Measurements from ENCODE around the gene TMEM156.
"Not testable (repeated sequence)": the region's sequence is repeated elsewhere in the genome, so short reads cannot be mapped to it uniquely, and the experiment has no call there.

Gene TMEM156

DNA sequence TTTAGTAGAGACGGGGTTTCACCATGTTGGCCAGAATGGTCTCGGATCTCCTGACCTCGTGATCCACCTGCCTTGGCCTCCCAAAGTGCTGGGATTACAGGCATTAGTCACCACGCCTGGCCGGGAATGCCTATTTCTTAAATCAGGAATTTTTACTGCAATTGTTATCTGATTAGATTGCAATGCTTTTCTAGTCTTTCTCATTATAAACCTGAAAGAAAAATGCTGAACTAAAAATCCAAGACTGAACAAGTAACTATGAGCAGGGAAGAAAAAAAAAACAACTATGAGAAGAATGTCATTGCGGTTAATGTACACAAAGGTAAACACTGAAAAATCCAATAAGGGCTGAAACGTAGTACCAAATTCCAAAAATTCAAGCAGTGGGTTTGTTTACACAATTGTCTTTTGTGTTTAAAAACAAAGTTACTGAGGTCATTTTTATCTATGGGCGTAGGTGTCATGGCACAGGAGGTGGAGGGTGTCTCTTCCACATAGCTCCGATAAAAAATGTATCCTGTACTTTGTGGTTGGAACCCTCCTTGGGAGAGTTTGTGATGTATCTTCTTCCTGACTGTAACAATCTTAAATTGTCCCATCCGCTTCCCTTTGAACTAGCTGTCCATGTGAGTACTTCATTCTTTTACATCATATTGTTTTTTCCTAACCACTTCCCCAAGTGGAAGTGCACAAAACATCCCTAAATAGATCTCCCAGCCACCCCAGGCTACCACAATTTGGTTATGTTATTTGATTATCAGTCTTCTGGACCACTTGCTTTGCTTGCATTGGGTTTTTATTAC, 11.1 kb upstream of the TMEM156 start:
- DNase-seq (ENCODE audit: low read depth): no peak

DNA sequence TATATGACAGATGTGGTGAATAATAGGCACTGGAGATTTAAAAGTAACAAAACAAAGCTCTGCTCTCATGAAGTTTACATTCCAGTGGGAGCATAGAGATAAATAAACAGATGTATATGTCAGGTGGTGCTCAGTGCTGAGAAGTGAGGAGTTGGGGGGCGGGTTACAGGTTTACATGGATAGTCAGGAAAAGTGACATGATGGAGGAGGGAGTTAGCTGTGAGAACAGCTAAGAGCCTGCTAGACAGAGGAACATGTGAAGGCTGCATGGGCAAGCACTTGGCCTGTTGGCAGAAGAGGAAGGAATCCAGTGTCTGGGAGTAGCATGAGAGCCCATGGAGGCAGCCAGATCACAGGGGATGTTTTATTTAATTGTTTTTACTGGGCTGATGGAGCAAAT, 10.2 kb upstream of the TMEM156 start:
- DNase-seq (ENCODE audit: low read depth): no peak

DNA sequence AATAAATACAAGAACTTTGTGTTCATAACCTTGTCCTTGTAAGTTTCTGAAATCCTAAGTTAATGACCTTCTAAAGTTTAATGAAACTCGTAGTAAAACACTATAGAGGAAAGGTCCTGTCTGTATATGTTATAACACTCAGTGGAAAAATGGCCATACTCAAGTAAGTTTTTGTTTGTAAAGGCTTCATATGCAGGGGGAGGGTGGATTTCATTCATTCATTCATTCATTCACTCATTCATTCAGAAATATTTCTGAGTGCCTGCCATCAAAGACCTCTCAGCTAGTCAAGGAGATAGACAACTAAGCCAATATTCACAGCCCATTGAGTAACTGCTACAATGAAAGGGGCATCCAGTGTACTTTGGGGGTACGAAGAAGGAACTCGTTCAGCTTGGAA, 6.9 kb upstream of the TMEM156 start:
- no peak for DNase-seq (ENCODE audit: low read depth)

DNA sequence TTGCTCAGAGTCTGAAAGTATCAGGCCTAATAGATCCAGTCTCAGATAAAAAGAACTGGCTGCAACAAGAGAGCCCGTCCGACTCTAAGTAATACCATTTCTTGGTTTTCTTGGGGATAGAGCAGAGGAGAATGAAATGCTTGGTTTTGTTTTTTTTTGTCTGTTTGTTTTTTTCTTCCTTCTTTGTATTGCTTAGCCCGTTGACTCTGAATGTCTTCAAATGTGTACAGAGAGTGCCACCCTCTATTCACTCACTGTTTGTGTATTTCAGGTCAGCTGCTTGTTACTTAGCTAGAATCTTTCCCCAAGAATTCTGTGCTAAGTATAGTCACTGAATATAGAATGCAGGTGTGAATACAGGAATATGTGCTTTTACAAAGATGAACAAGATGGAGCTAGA, 5.7 kb upstream of the TMEM156 start:
- no peak for DNase-seq (ENCODE audit: low read depth)

DNA sequence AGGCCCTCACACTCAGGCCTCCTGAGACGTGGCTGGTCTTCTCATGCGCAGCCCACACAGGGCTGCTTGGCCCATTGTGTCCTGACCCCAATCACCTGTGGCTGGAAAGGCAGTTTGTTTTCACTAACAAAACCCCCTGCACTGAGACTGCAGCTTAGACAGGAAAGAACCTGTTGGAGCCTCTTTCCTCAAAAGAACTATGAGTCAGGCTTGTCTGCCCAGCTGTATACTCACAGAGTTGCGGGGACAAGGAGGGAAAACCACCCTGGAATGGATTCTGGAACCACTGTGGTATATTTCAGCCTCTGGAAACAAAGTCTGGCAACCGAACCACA, 5.2 kb upstream of the TMEM156 start:
- DNase-seq (ENCODE audit: low read depth): no peak

DNA sequence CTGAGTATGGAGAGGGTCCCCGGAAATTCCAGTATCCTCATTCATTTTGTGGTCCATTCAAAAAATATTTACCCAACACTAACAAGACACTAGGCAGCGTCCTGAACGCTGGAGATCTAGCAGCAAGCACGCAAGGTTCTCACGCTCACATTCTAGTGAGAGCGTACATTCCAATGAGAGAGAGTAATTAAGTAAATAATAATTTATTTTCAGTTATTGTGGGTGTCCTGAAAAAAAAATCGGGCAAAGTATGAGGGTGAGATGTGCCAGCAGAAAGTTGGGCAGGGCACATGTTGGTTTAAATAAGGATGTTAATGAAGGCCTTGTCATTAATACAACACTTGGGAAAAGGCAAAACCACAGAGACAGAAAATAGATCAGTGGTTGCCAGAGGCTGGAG, 4.0 kb upstream of the TMEM156 start:
- DNase-seq (ENCODE audit: low read depth): no peak

DNA sequence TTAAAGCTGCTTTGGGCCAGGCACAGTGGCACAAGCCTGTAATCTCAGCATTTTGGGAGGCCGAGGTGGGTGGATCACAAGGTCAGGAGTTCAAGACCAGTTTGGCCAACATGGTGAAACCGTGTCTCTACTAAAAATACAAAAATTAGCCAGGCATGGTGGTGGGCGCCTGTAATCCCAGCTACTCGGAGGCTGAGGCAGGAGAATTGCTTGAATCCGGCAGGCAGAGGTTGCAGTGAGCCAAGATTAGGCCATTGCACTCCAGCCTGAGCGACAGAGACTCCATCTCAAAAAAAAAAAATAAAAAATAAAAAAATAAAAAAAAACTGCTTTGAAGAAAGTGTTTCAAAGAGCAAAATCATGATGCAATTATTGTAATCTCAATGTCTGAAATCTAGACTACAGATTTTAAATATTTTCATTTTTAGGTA, 604 bp downstream of the TMEM156 start:
- DNase-seq (ENCODE audit: low read depth): not testable (repeated sequence)

DNA sequence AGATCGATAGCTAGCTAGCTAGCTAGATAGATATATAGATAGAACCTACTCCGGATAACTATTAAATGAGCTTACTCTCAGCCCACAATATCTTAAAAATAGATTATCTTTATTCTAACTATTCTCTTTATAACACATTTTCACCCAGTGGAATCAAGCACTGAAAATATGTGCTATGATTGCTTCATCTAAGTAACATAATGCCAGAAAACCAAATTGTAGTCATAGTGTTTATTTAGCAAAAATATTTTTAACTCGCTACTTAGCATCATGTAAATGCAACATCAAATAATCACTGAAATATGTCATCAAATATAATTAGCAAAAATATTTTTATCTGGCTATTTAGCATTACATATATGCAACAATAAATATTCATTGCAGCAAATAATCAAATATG, 1.5 kb downstream of the TMEM156 start:
- DNase-seq (ENCODE audit: low read depth): no peak

DNA sequence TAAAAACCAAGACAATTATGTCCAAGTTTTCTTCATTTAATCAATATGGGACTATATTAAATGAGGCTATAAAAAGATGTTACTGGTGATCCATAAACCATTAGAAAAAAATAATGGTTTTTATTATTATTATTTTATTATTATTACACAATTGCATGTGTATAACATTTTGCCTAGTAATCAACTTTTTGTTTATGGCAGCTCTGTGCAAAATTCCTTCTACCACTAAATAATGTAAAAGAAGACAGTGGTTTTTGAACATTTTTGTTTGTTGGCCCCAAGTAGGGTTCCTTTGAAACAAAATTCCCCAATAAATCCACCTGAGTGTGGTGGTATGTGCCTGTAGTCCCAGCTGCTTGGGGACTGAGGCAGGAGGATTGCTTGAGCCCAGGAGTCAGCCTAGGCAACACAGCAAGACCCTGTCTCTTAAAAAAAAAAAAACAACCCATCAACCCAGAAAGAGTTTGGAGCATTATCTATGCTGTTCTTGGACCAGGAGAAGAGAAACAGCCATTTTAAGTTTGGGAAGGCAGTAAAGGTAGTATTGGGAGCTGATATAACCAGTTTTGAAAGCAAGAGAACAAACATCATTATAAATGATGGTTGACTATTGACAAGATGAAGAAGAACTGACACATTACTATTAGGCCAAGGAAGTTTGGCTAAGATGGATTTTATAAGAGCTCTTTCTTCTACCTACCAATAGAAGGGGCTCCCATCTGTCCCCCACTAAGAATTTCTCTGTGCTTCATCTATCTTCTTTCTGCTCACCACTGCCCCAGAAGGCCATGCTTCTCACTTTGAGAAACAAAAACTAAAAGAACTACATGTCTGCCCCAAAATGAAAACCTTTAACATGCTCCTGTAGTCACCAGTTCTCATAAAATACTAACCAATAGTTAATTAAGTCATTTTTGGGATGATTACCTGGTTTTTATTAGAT, 2.2 kb downstream of the TMEM156 start:
- no peak for DNase-seq (ENCODE audit: low read depth)

DNA sequence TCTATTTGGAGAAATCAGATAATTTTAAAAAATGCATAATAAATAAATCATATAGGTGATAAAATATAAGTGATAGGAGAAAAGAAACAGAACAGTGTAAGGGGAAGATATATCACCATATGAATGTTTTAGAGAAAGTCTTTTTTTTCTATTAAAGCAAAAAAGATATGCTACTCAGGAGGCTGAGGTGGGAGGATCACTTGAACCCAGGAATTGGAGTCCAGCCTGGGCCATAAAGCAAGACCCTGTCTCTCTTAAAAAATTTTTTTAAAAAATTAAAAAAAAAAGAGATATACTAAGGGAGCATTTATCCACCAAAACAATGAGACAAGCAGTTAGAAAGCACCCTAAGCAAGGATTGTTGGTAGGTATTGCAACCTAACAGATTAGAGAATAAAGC, 6.1 kb downstream of the TMEM156 start:
- no peak for DNase-seq (ENCODE audit: low read depth)

DNA sequence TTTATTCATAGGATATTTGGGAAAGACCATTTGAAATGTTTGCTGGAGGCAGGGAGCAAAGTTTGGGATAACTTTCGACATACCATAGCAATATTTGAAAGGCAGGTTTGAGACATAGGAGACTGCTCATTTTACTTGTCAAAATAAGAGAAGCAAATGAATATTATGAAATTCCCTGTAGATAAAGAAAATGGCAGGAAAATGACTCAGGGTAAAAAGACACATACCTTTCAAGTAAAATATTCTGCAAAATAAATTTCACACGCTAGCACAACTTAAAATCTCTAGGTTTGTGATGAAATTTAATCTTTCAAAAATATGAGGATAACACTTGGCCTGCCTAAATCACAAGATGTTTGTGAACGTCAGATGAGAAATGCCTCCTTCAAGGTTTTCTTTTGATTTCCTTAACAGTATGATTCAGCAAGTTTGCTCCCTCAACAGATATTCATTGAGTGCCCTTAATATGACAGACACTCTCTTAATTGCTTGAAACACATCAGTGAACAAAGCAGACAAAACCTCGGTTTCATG, 6.6 kb downstream of the TMEM156 start:
- no peak for DNase-seq (ENCODE audit: low read depth)

DNA sequence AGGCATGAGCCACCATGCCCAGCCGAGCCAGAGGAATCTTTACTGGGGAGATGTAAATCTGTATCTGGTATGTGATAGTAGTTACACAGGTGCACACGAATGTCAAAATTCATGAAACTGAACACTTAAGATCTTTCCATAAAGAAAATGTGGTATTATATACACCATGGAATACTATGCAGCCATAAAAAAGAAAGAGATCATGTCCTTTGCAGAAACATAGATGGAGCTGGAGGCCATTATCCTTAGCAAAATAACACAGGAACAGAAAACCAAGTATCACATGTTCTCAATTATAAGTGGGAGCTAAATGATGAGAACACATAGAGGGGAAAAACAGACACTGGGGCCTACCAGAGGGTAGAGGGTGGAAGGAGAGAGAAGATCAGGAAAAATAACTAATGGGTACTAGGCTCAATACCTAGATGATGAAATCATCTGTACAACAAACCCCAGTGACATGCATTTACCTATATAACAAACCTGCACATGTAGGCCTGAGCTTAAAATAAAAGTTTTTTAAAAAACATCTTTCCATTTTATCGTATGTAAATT, 7.8 kb downstream of the TMEM156 start:
- no peak for DNase-seq (ENCODE audit: low read depth)

DNA sequence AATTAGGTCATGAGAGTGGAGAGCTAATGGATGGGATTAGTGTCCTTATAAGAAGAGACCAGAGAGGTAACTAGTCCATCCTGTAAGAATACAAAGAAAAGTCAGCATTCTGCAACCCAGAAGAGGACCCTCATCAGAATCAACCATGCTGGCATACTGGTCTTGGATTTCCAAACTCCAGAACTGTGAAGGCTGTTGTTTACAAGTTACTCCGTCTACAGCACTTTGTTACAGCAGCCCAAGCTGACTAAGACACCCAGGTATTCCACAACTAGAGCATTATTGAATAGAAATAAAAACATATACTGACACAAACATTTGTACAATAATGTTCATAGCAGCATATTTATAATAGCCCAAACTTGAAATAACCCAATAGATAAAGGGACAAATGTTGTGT, 9.2 kb downstream of the TMEM156 start:
- no peak for DNase-seq (ENCODE audit: low read depth)

DNA sequence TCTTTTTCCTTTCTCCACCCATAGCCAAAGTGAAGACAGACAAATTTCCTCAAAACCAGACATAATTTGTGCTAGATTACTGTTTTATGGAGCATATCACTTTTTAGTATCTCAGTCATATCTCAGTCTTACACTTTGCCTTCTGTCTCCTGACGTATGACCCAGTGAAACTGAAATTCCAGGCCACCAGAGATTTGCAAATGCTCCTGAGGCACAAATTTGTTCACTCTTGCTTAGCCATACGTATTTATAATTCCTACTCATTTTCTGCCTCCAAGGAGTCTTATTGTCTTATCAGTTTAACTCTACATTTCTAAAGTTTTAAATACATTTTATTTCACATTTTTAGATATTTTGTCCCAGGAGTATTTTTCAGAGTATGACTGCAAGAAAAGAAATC, 10.0 kb downstream of the TMEM156 start:
- DNase-seq (ENCODE audit: low read depth): no peak

DNA sequence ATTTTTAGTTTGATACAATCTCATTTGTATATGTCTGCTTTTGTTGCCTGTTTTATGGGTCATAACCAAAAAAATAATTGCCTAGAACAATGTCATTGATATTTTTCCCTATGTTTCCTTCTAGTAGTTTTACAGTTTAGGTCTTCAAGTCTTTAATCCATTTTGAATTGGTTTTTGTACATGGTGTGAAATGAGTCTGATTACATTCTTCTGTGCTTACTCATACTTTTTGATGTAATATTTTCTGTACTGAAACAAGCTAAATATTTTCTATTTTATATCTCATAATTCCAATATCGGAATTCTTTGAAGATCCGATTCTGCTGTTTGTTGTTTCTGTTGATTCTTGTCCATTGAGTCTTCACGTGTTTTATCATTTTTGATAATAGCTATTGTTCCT, 10.6 kb downstream of the TMEM156 start:
- DNase-seq (ENCODE audit: low read depth): no peak

DNA sequence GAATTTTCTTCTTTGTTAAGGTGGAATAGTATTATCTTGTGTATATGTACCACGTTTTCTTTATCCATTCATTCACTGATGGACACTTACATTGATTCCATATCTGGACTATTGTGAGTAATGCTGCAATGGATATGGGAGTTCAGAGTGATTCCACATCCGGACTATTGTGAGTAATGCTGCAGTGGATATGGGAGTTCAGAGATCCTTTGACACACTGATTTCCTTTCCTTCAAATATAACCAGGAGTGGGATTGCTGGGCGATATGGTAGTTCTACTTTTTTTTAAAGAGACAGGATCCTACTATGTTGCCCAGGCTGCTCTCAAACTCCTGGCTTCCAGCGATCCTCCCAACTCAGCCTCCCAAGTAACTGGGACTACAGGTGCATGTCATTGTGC, 12.1 kb downstream of the TMEM156 start:
- no peak for DNase-seq (ENCODE audit: low read depth)

DNA sequence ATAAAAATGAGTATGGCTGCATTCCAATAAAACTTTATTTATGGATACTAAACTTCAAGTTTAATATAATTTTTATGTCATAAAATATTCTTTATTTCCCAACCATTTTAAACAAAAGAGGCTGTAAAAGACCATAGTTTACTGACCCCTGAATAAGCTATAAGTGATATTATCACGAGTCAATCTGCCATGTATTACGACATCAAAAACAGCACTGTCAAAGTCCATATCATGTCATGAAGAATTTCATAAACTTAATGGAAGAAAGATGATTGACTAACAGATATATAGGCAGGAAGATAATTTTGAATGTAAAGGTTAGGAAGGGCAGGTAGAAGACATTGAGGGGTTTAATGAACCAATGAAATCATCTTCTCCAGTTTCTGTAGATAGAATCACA, 18.2 kb downstream of the TMEM156 start:
- DNase-seq (ENCODE audit: low read depth): no peak

DNA sequence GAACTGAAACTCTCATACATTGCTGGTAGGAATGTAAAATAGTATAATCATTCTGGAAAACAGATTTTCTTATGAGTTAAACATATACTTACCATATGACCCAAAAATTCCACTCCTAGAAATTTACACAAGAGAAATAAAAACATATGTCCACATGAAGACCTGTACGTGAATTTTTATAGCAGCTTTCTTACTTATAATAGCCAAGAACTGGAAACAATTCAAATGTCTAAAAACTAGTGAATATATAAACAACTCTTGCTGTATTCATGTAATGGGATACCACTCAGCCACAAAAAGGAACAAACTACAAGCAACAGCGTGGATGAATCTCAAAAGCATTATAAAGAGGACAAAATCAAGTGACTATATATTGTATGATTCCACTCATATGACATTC, 27.5 kb downstream of the TMEM156 start:
- DNase-seq (ENCODE audit: low read depth): no peak

DNA sequence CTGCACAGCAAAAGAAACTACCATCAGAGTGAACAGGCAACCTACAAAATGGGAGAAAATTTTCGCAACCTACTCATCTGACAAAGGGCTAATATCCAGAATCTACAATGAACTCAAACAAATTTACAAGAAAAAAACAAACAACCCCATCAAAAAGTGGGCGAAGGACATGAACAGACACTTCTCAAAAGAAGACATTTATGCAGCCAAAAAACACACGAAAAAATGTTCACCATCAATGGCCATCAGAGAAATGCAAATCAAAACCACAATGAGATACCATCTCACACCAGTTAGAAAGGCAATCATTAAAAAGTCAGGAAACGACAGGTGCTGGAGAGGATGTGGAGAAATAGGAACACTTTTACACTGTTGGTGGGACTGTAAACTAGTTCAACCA, 30.2 kb downstream of the TMEM156 start:
- not testable (repeated sequence) for DNase-seq (ENCODE audit: low read depth)

DNA sequence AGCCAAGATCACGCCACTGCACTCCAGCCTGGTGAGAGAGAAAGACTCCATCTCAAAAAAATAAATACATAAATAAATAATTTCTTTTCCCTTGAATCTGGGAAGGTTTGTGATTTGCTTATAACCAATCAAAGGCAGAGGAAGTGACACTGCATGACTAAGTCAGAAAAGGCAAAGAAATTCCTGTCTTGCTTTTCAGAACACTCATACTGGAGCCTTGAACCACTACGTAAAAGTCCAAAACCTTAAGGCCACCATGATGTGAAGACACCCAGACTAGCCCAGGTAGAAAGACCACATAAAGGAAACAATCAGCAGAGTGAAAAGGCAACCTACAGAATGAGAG, 36.6 kb downstream of the TMEM156 start:
- no peak for DNase-seq (ENCODE audit: low read depth)

DNA sequence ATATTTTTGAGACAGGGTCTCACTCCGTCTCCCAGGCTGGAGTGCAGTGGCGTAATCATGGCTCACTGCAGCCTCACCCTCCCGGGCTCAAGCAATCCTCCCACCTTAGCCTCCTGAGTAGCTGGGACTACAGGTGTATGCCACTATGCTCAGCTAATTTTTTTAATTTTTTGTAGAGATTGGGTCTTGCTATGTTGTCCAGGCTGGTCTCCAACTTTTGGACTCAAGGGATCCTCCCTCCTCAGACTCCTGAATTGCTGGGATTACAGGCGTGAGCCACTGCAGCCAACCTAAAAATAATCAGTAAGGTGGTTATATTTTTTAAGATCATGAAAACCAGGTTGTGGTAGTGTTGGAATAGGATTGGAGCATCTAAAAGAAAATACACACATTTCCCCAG, 38.1 kb downstream of the TMEM156 start:
- no peak for DNase-seq (ENCODE audit: low read depth)

DNA sequence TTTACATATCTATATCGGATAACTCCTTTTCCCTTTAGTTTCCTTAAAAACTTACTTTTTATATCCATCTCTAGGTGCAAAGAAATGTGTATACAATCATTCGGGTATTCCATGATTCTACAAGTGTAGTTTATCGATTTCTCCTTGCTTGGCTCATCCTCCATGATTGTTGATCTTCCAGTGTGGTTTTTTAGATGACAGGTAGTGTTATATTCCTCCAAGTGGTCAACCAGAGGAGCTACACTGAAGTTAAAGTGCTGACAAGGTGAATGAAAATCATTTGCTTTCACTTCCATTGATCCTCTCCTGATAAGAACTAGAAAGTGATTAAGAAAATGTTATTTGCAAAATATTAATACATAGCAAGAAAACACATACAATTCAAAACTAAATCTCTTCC, 38.5 kb downstream of the TMEM156 start:
- DNase-seq (ENCODE audit: low read depth): no peak

DNA sequence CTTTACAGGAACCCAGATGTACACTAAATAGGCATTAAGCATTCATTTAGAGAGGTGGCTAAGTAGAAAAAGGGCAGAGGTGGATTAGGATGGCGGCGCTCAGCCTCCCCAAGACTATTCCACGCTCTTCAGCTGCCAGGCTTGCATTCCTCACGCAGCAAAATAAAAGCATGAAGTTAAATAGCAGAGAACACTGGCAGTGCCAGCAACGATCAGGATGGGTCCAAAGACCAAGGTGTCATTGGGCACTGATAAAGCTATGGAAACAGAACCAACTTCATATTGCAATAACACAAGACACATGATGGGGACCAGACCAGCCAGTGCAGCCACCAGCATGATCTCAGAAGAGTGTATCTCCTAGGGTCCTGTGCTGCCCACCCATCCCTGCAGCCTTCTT, 42.0 kb downstream of the TMEM156 start:
- no peak for DNase-seq (ENCODE audit: low read depth)

All from activated T-cell treated with anti-CD3 and anti-CD28 coated beads for 1 hour (primary cell).